ENCODE measurements around the gene TMEM88. TPM values are rescaled to one million over a fixed set of nuclear protein-coding genes. Genes with fewer than 3 reads are reported as not detected.

Gene TMEM88
- total RNA-seq, 1 experiment from 2014 or later, result 2.9 TPM

DNA sequence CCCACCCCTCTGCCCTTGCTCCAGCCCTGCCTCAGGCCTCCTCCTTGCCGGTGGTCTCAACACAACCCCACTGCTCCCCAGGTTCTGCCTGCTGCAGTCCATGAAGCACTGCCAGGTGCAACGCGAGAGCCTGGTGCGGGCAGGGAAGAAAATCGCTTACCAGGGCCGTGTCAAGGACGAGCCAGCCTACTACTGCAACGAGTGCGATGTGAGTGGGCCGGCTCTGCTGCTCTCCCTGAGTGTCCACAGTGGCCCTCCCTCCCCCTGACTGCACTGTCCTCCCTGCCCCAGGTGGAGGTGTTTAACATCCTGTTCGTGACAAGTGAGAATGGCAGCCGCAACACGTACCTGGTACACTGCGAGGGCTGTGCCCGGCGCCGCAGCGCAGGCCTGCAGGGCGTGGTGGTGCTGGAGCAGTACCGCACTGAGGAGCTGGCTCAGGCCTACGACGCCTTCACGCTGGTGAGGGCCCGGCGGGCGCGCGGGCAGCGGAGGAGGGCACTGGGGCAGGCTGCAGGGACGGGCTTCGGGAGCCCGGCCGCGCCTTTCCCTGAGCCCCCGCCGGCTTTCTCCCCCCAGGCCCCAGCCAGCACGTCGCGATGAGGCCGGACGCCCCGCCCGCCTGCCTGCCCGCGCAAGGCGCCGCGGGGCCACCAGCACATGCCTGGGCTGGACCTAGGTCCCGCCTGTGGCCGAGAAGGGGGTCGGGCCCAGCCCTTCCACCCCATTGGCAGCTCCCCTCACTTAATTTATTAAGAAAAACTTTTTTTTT lies 1.8 kb upstream of the TMEM88 start:
- H3K27ac Mint-ChIP-seq (ENCODE audit: unreplicated experiment), result no peak overlapping the region
- intact Hi-C loops (cut with micrococcal nuclease; ENCODE audit: unreplicated experiment), result loop anchor here (10.0 kb wide), 1 partner anchor 108 kb away; no protein-coding TSS in a partner anchor
- CTCF ChIA-PET, result no interaction called here
- no peaks in the 10 kb centered on the region for H3K27me3 Mint-ChIP-seq (ENCODE audit: unreplicated experiment)
- H3K36me3 Mint-ChIP-seq (ENCODE audit: insufficient read depth, unreplicated experiment), result peaks cover 47% of the 10 kb centered on the region
- no peak for DNase-seq
- H3K9me3 Mint-ChIP-seq (ENCODE audit: low read depth, unreplicated experiment), result no peaks in the 10 kb centered on the region
- H3K4me1 Mint-ChIP-seq (ENCODE audit: low read depth, unreplicated experiment), result no peaks in the 10 kb centered on the region
- H3K4me3 Mint-ChIP-seq (ENCODE audit: low read depth, unreplicated experiment), result no peak overlapping the region
- BruUV-seq (replicated peaks), result no TSS peak
- no peak for TF ChIP-seq CTCF (IDR thresholded peaks at IDR 0.05; ENCODE audit: unreplicated experiment)

DNA sequence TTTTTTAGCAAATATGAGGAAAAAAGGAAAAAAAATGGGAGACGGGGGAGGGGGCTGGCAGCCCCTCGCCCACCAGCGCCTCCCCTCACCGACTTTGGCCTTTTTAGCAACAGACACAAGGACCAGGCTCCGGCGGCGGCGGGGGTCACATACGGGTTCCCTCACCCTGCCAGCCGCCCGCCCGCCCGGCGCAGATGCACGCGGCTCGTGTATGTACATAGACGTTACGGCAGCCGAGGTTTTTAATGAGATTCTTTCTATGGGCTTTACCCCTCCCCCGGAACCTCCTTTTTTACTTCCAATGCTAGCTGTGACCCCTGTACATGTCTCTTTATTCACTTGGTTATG lies 1.2 kb upstream of the TMEM88 start:
- H3K27ac Mint-ChIP-seq (ENCODE audit: unreplicated experiment), result no peak overlapping the region
- no peaks in the 10 kb centered on the region for H3K4me1 Mint-ChIP-seq (ENCODE audit: low read depth, unreplicated experiment)
- H3K9me3 Mint-ChIP-seq (ENCODE audit: low read depth, unreplicated experiment), result no peaks in the 10 kb centered on the region
- intact Hi-C loops (cut with micrococcal nuclease; ENCODE audit: unreplicated experiment), result loop anchor here (10.0 kb wide), 1 partner anchor 109 kb away; no protein-coding TSS in a partner anchor
- no peak overlapping the region for H3K4me3 Mint-ChIP-seq (ENCODE audit: low read depth, unreplicated experiment)
- no peaks in the 10 kb centered on the region for H3K27me3 Mint-ChIP-seq (ENCODE audit: unreplicated experiment)
- no peak for TF ChIP-seq CTCF (IDR thresholded peaks at IDR 0.05; ENCODE audit: unreplicated experiment)
- DNase-seq, result no peak
- CTCF ChIA-PET, result no interaction called here
- BruUV-seq (replicated peaks), result no TSS peak
- H3K36me3 Mint-ChIP-seq (ENCODE audit: insufficient read depth, unreplicated experiment), result peaks cover 41% of the 10 kb centered on the region

DNA sequence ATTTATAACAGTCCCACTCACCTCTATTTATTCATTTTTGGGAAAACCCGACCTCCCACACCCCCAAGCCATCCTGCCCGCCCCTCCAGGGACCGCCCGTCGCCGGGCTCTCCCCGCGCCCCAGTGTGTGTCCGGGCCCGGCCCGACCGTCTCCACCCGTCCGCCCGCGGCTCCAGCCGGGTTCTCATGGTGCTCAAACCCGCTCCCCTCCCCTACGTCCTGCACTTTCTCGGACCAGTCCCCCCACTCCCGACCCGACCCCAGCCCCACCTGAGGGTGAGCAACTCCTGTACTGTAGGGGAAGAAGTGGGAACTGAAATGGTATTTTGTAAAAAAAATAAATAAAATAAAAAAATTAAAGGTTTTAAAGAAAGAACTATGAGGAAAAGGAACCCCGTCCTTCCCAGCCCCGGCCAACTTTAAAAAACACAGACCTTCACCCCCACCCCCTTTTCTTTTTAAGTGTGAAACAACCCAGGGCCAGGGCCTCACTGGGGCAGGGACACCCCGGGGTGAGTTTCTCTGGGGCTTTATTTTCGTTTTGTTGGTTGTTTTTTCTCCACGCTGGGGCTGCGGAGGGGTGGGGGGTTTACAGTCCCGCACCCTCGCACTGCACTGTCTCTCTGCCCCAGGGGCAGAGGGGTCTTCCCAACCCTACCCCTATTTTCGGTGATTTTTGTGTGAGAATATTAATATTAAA lies 638 bp upstream of the TMEM88 start:
- CTCF ChIA-PET, result no interaction called here
- intact Hi-C loops (cut with micrococcal nuclease; ENCODE audit: unreplicated experiment), result loop anchor here (10.0 kb wide), 1 partner anchor 109 kb away; no protein-coding TSS in a partner anchor
- BruUV-seq (replicated peaks), result no TSS peak
- Mint-ChIP-seq H3K27me3 (ENCODE audit: unreplicated experiment) (no peaks in the 10 kb centered on the region), H3K27ac (ENCODE audit: unreplicated experiment) (no peak overlapping the region), H3K9me3 (ENCODE audit: low read depth, unreplicated experiment) (no peaks in the 10 kb centered on the region), H3K4me3 (ENCODE audit: low read depth, unreplicated experiment) (no peak overlapping the region), H3K4me1 (ENCODE audit: low read depth, unreplicated experiment) (no peaks in the 10 kb centered on the region), H3K36me3 (ENCODE audit: insufficient read depth, unreplicated experiment) (peaks cover 40% of the 10 kb centered on the region)
- TF ChIP-seq CTCF (IDR thresholded peaks at IDR 0.05; ENCODE audit: unreplicated experiment), result no peak
- no peak for DNase-seq

DNA sequence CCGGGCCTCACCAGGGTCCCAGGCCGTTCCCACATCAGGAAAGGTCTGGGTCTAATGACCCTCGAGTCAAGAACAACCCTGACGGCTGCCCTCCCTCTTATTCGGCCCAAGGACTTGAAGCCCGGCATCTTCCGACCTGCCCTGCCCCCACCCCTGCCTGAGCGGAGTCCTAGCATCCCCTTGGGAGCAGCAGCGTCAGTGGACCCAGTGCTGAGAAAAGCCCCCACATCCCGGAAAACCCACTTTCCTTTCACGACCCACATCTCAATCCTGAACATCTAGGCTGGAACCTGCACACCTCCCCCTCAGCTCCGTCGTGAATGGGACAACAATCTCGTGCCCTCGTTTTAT lies 769 bp downstream of the TMEM88 start:
- intact Hi-C loops (cut with micrococcal nuclease; ENCODE audit: unreplicated experiment), result loop anchor here (2.0 to 10.0 kb wide), 3 partner anchors 13 to 133 kb away; no protein-coding TSS in a partner anchor
- CTCF ChIA-PET, result interaction anchor here (0.9 kb wide), 1 partner anchor 31 kb away, joined by 3 read pairs; no protein-coding TSS in a partner anchor
- no peaks in the 10 kb centered on the region for H3K9me3 Mint-ChIP-seq (ENCODE audit: low read depth, unreplicated experiment)
- H3K4me1 Mint-ChIP-seq (ENCODE audit: low read depth, unreplicated experiment), result no peaks in the 10 kb centered on the region
- no peak for TF ChIP-seq CTCF (IDR thresholded peaks at IDR 0.05; ENCODE audit: unreplicated experiment)
- H3K27ac Mint-ChIP-seq (ENCODE audit: unreplicated experiment), result no peak overlapping the region
- no TSS peak for BruUV-seq (replicated peaks)
- H3K4me3 Mint-ChIP-seq (ENCODE audit: low read depth, unreplicated experiment), result no peak overlapping the region
- H3K36me3 Mint-ChIP-seq (ENCODE audit: insufficient read depth, unreplicated experiment), result peaks cover 29% of the 10 kb centered on the region
- DNase-seq, result no peak
- no peaks in the 10 kb centered on the region for H3K27me3 Mint-ChIP-seq (ENCODE audit: unreplicated experiment)
